Cardiac fibroblast (primary cell): ENCODE data around the gene DESI1.
"Not testable (repeated sequence)": the region's sequence is repeated elsewhere in the genome, so short reads cannot be mapped to it uniquely, and the experiment has no call there.

Experiments used
- DNase-seq, 2 donors: peaks; one replicate each; pipeline versions ENCODE4 v3.0.0 to v3.0.0-alpha.2; 2010; ENCODE audit warnings: low read depth in 2 of 2
- H3K4me3 ChIP-seq, 2 donors: replicated peaks in 1 of 2; 1 replicate in 1 of 2; 2 replicates in 1 of 2; pipeline ENCODE4 v1.5.1; 2011; ENCODE audit warnings: low read depth in 2 of 2, low read length in 2 of 2, mild to moderate bottlenecking in 2 of 2, moderate library complexity in 1 of 2
- CTCF ChIP-seq: IDR thresholded peaks from one replicate; pipeline ENCODE4 v1.5.1; 2011; ENCODE audit warnings: low read depth, mild to moderate bottlenecking, low read length, inconsistent platforms

The DESI1 gene

GRCh38 chr22:41578114-41578513 lies 42.7 kb downstream of the DESI1 start:
- no peak overlapping the region for H3K4me3 ChIP-seq
- no peak for DNase-seq
- no peak for TF ChIP-seq CTCF

GRCh38 chr22:41576877-41577276 lies 44.0 kb downstream of the DESI1 start:
- peak; percentile 61 for TF ChIP-seq CTCF
- no peak overlapping the region for H3K4me3 ChIP-seq
- peak; percentile 58 to 60 for DNase-seq

- no peak overlapping the region for H3K4me3 ChIP-seq
- no peak for TF ChIP-seq CTCF
Observed at GRCh38 chr22:41575533-41575932, 45.3 kb downstream of the DESI1 start.

GRCh38 chr22:41574847-41575381 lies 45.9 kb downstream of the DESI1 start:
- TF ChIP-seq CTCF, result no peak
- peak; percentile 33 to 49 for DNase-seq

More at GRCh38 chr22:41575533-41575932, 45.3 kb downstream of the DESI1 start:
- no peak for DNase-seq

GRCh38 chr22:41573677-41574076 lies 47.2 kb downstream of the DESI1 start:
- no peak overlapping the region for H3K4me3 ChIP-seq
- no peak for TF ChIP-seq CTCF
- DNase-seq, result no peak

More at GRCh38 chr22:41574847-41575381, 45.9 kb downstream of the DESI1 start:
- no peak overlapping the region for H3K4me3 ChIP-seq

GRCh38 chr22:41572305-41572704 lies 48.5 kb downstream of the DESI1 start:
- DNase-seq, result not testable (repeated sequence)

GRCh38 chr22:41571786-41572185 lies 49.1 kb downstream of the DESI1 start:
- DNase-seq, result no peak
- no peak for TF ChIP-seq CTCF
- no peak overlapping the region for H3K4me3 ChIP-seq

More at GRCh38 chr22:41572305-41572704, 48.5 kb downstream of the DESI1 start:
- not testable (repeated sequence) for H3K4me3 ChIP-seq
